GM15510 (cell line): ENCODE measurements around the gene PPP2R5C.

ENCODE experiments used
- POLR2A ChIP-seq: IDR thresholded peaks from 3 replicates; pipeline ENCODE4 v1.6.1; 2011; ENCODE audit warnings: borderline replicate concordance; ENCODE audit not compliant: insufficient read length; ENCODE audit errors: extremely low read depth

PPP2R5C gene

GRCh38 chr14:101845896-101846295, 84.4 kb downstream of the PPP2R5C start:
- TF ChIP-seq POLR2A = no peak

- TF ChIP-seq POLR2A = no peak
These were observed 87.6 kb downstream of the PPP2R5C start for GRCh38 chr14:101849125-101849524.

- TF ChIP-seq POLR2A = no peak
These were observed 88.1 kb downstream of the PPP2R5C start for GRCh38 chr14:101849640-101850039.

- no peak for TF ChIP-seq POLR2A
These were observed 89.7 kb downstream of the PPP2R5C start for GRCh38 chr14:101851183-101851582.

- TF ChIP-seq POLR2A = no peak
These were observed 90.4 kb downstream of the PPP2R5C start for GRCh38 chr14:101851736-101852405.

- TF ChIP-seq POLR2A = no peak
These were observed 91.3 kb downstream of the PPP2R5C start for GRCh38 chr14:101852785-101853184.

- no peak for TF ChIP-seq POLR2A
These were observed 92.0 kb downstream of the PPP2R5C start for GRCh38 chr14:101853455-101854018.

- no peak for TF ChIP-seq POLR2A
These were observed 92.9 kb downstream of the PPP2R5C start for GRCh38 chr14:101854366-101854765.

- no peak for TF ChIP-seq POLR2A
These were observed 94.4 kb downstream of the PPP2R5C start for GRCh38 chr14:101855958-101856357.

GRCh38 chr14:101856536-101856935, 95.0 kb downstream of the PPP2R5C start:
- TF ChIP-seq POLR2A = no peak

- TF ChIP-seq POLR2A = no peak
These were observed 95.7 kb downstream of the PPP2R5C start for GRCh38 chr14:101857226-101857625.

- TF ChIP-seq POLR2A = no peak
These were observed 97.5 kb downstream of the PPP2R5C start for GRCh38 chr14:101858791-101859537.

GRCh38 chr14:101859538-101859902, 98.0 kb downstream of the PPP2R5C start:
- TF ChIP-seq POLR2A = no peak

GRCh38 chr14:101859958-101860357, 98.4 kb downstream of the PPP2R5C start:
- TF ChIP-seq POLR2A = no peak

- no peak for TF ChIP-seq POLR2A
These were observed 100.0 kb downstream of the PPP2R5C start for GRCh38 chr14:101861464-101861863.

- no peak for TF ChIP-seq POLR2A
These were observed 100.7 kb downstream of the PPP2R5C start for GRCh38 chr14:101862177-101862576.
